Measurements from ENCODE around the gene UNC5B. TPM values are rescaled to one million over a fixed set of nuclear protein-coding genes. Genes with fewer than 3 reads are reported as not detected.

UNC5B gene
- total RNA-seq, 4 donors from 2014 or later = 2.2 to 3.7 (median 3.2) TPM

- Histone ChIP-seq H3K4me3 (no peak overlapping the region), H3K27ac (no peak overlapping the region), H3K36me3 (peaks cover 0 to 16% of the 10 kb centered on the region in 2 donors), H3K4me1 (no peaks in the 10 kb centered on the region), H3K27me3 (no peaks in the 10 kb centered on the region), H3K9me3 (no peaks in the 10 kb centered on the region)
- 0 to 73% methylated on average over 1 to 2 of the region's 19 CpGs for WGBS, 2 donors (ENCODE audit: low coverage in 1 of 2)
- peak; percentile 5 for ATAC-seq
- no peak for TF ChIP-seq POLR2A (IDR thresholded peaks at IDR 0.05)
- no peak for TF ChIP-seq POLR2AphosphoS5 (IDR thresholded peaks at IDR 0.05)
- no peak for TF ChIP-seq EP300 (IDR thresholded peaks at IDR 0.05)
- no peak for TF ChIP-seq CTCF (IDR thresholded peaks at IDR 0.05)
Observed at GRCh38 chr10:71284544-71285179, 72.3 kb downstream of the UNC5B start.

- Histone ChIP-seq H3K4me1 (no peaks in the 10 kb centered on the region), H3K27me3 (no peaks in the 10 kb centered on the region), H3K36me3 (peaks cover 0 to 16% of the 10 kb centered on the region in 2 donors), H3K9me3 (no peaks in the 10 kb centered on the region), H3K4me3 (no peak overlapping the region), H3K27ac (no peak overlapping the region)
- 0% methylated on average over 1 of the region's 11 CpGs; no CpG with 5 or more reads in 1 of the 2 donors for WGBS, 2 donors (ENCODE audit: low coverage in 1 of 2)
- peak; percentile 69 for ATAC-seq
- TF ChIP-seq POLR2A (IDR thresholded peaks at IDR 0.05) (no peak), CTCF (IDR thresholded peaks at IDR 0.05) (peak in 3 of 4 experiments; percentile 79 to 80 (median 79)), EP300 (IDR thresholded peaks at IDR 0.05) (no peak), POLR2AphosphoS5 (IDR thresholded peaks at IDR 0.05) (no peak)
Observed at GRCh38 chr10:71285180-71285545, 72.8 kb downstream of the UNC5B start.

- Histone ChIP-seq H3K9me3 (no peaks in the 10 kb centered on the region), H3K4me1 (no peaks in the 10 kb centered on the region), H3K4me3 (no peak overlapping the region), H3K27me3 (no peaks in the 10 kb centered on the region), H3K36me3 (peaks cover 0 to 20% of the 10 kb centered on the region in 2 donors), H3K27ac (no peak overlapping the region)
- 70% methylated on average over 2 of the region's 4 CpGs; no CpG with 5 or more reads in 1 of the 2 donors for WGBS, 2 donors (ENCODE audit: low coverage in 1 of 2)
- no peak for TF ChIP-seq CTCF (IDR thresholded peaks at IDR 0.05)
- no peak for TF ChIP-seq POLR2A (IDR thresholded peaks at IDR 0.05)
- no peak for TF ChIP-seq POLR2AphosphoS5 (IDR thresholded peaks at IDR 0.05)
- no peak for TF ChIP-seq EP300 (IDR thresholded peaks at IDR 0.05)
- no peak for ATAC-seq
Observed at GRCh38 chr10:71285986-71286385, 73.6 kb downstream of the UNC5B start.

- TF ChIP-seq POLR2A (IDR thresholded peaks at IDR 0.05) (no peak), EP300 (IDR thresholded peaks at IDR 0.05) (no peak), CTCF (IDR thresholded peaks at IDR 0.05) (no peak), POLR2AphosphoS5 (IDR thresholded peaks at IDR 0.05) (no peak)
- no peak overlapping the region for H3K27ac ChIP-seq
Observed at GRCh38 chr10:71286521-71287294, 74.3 kb downstream of the UNC5B start.

More at GRCh38 chr10:71286521-71287294, 74.3 kb downstream of the UNC5B start:
- no peak for ATAC-seq
- no peaks in the 10 kb centered on the region for H3K9me3 ChIP-seq
- H3K4me3 ChIP-seq = no peak overlapping the region
- H3K27me3 ChIP-seq = no peaks in the 10 kb centered on the region
- WGBS, 2 donors (ENCODE audit: low coverage in 1 of 2) = no CpG with 5 or more reads among the region's 17 CpGs
- peaks cover 0 to 26% of the 10 kb centered on the region in 2 donors for H3K36me3 ChIP-seq
- no peaks in the 10 kb centered on the region for H3K4me1 ChIP-seq

All from gastroesophageal sphincter (tissue), 4 donors.